GM10266 (cell line): ENCODE measurements around the gene FCMR.

Experiments
- DNase-seq: peaks from one replicate; pipeline ENCODE4 v3.0.0; 2012; ENCODE audit errors: extremely low spot score
- TF ChIP-seq, protein P1 (sequence below): IDR thresholded peaks from 2 replicates; pipeline ENCODE4 v1.5.1; 2012; ENCODE audit warnings: mild to moderate bottlenecking, low read depth; ENCODE audit not compliant: control insufficient read depth, insufficient read depth; ENCODE audit errors: missing control alignments

The FCMR gene

DNA sequence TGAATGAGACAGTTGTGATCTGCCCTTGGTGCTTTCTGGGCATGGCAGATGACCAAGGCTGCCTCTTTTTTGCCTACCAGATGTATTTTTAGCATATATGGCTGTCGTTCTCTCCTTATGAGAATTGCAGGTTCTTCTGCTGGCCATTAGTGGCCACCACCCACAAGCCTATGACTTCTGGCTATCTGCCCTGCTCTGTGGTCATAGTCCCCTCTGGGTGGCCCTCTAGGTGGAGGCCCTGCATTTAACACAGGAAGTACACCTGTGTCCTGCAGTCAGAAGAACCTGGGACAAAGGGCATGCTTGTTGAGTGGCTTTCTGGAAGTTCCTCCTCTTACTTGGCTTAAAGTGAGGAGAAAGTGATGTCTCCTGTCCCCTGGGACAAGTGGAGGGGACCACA is 42.0 kb upstream of the FCMR start:
- TF ChIP-seq, protein P1, sequence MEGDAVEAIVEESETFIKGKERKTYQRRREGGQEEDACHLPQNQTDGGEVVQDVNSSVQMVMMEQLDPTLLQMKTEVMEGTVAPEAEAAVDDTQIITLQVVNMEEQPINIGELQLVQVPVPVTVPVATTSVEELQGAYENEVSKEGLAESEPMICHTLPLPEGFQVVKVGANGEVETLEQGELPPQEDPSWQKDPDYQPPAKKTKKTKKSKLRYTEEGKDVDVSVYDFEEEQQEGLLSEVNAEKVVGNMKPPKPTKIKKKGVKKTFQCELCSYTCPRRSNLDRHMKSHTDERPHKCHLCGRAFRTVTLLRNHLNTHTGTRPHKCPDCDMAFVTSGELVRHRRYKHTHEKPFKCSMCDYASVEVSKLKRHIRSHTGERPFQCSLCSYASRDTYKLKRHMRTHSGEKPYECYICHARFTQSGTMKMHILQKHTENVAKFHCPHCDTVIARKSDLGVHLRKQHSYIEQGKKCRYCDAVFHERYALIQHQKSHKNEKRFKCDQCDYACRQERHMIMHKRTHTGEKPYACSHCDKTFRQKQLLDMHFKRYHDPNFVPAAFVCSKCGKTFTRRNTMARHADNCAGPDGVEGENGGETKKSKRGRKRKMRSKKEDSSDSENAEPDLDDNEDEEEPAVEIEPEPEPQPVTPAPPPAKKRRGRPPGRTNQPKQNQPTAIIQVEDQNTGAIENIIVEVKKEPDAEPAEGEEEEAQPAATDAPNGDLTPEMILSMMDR: no peak
- no peak for DNase-seq

DNA sequence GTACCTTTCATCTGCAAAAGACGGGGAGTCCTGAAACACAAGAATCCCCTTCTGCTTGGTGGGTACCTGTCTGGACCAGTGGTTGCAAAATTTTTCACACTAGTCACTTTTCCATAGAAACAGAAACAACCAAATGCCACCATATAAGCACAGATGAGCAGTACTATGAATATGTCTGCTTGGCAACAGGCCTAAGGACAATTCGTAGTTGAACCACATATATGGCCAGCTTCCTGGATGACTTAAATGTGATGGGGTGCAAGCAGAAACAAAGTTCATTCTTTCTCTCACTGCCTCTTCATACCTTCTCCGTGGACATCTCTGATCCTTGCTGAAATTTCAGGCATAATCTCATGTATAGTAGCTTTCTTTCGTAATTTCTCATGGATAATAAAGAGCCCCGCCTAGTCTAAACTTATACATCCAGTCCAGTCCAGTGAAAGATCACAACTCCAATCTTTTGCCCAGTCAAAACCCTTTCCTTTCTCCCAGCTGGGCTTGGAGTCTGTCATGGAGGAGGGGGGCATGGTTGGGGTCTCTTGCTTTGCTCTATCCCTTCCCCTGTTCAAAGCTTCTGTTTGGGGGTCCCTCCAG is 41.5 kb upstream of the FCMR start:
- DNase-seq: no peak
- TF ChIP-seq, protein P1: no peak

DNA sequence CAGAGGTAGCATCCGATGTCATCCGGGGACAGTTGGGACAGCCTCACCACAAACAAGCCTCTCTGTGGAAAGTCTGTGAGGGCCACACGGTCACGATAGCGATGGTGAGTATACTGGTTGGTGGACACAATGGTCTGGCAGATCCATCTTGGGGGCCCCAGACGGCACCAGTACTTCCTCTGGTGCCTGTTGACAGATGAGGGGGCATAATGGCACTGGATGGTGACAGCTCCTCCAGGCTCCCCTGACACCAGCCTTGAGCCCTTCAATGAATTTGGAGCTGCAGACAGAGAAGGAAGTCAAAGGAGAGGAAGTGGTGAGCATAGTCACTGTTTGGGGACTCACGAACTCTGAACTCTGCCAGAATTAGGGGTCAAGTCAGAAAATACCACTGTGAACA is 40.5 kb upstream of the FCMR start:
- DNase-seq: no peak
- TF ChIP-seq, protein P1: no peak

DNA sequence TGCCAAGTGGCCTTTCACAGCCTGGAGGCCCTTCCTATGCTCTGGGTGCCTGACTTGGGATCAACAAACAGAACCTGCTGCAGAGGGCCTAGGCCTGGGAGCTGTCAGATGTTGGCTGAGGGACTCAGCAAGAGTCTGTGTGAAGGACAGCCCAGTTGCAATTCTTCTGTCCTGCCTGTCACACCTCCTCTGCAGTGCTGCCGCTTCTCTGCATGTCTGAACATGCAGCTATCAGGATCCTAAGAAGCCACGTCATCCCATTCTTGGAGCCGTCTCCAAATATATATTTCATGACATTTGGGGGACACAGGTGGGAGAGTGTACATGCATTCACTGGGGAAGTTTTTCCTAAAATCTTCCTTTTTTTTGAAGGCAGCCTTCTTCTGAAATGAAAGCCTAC is 39.9 kb upstream of the FCMR start:
- no peak for DNase-seq

DNA sequence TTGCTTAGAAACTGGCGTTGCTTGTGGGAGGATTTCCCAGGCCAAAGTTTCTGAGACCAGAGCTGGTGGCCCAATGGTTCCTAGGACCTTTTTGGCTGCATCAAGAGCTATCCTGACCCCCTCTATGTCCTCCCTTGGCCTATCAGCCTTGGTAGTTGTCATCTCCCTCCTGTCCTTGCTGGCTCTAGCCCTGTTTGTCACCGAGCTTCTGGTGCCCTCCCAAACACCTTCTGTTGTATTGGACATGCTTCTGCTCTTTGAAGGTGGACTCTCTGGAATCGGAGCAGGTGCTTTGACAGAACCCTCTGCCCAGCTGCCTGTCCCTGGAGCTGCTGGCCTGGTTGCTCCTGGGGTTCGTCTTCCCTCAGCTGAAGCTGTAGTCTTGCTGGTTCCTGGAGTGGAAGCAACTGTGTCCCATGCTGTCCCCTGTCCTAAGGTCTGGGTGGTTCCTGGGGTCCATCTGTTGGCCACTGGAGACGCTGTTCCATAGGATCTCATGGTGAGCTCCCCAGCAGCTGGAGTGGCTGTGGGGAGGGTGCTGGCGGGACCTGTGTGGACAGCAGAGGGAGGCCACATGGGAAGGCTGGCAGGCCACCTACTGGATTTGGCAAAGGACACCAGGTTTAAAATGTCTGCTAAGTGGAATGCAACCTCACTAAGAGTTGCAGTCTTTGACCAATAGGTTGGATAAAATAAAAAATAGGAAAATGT is 39.1 kb upstream of the FCMR start:
- TF ChIP-seq, protein P1: no peak
- DNase-seq: no peak

More for the DNA sequence above, 39.9 kb upstream of the FCMR start:
- TF ChIP-seq, protein P1: no peak

DNA sequence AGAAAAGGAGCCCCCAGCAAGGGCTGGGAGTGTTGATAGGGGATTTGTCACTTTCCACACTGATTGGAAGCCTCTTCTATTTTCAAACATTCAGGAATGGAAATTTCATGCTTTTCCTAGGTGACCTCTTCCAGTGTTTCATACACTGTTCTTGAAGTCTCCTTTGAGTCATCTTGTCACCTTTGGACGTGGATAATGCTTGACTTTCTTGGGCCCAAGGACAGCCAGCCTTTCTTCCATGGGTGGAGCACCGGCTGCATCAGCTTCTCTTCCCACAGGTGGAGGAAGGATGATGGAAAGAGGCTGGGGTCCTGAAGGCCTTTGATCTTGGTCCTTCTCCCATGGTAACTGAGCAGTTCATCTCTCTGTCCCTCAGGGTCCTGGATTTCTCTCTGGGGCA is 36.4 kb upstream of the FCMR start:
- TF ChIP-seq, protein P1: no peak
- DNase-seq: no peak

DNA sequence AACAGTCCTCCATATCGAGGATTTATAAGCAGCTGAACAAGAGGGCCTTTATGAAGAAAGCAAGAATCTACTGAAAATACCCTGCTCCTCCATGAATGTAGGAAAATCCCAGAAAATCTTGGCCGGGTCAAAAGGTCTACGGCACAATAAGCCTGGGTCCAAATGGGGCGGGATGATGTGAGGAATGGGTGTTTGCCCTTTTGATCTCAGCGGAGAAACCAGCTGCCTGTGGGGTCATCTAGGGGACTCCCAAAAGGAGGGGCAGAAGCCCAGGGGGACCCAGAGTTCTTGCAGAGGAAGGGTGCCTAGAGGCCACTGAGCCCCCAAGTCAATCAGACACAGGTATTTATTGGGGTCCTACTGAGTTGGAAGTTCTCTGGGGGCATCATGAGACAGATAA is 35.9 kb upstream of the FCMR start:
- TF ChIP-seq, protein P1: no peak
- DNase-seq: no peak
